ENCODE results near the gene XPR1.

DNA sequence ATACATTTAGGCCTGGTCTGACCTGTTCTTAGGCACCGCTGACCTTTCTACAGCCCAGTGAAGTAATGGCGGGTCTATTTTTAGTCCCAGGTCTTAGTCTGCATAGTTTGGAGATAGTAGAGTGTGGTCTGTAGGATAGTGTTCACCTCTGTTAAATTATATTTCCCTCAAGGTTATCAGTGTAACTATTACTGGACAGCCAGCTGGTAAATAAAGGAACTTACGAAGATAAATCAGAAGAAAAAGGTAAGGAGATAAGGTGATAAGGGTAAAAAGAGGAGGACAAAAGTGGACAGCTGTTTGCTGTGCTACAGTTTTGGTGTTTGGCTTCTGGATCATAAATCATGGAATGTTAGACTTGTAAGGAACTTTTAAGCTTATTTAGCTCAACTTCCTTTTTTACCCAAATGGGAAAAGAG, 8.7 kb downstream of the XPR1 start:
- TF ChIP-seq, protein P1, sequence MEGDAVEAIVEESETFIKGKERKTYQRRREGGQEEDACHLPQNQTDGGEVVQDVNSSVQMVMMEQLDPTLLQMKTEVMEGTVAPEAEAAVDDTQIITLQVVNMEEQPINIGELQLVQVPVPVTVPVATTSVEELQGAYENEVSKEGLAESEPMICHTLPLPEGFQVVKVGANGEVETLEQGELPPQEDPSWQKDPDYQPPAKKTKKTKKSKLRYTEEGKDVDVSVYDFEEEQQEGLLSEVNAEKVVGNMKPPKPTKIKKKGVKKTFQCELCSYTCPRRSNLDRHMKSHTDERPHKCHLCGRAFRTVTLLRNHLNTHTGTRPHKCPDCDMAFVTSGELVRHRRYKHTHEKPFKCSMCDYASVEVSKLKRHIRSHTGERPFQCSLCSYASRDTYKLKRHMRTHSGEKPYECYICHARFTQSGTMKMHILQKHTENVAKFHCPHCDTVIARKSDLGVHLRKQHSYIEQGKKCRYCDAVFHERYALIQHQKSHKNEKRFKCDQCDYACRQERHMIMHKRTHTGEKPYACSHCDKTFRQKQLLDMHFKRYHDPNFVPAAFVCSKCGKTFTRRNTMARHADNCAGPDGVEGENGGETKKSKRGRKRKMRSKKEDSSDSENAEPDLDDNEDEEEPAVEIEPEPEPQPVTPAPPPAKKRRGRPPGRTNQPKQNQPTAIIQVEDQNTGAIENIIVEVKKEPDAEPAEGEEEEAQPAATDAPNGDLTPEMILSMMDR (conservative IDR thresholded peaks at IDR 0.05; ENCODE audit: low read length), result no peak
- TF ChIP-seq EZH2phosphoT487 (IDR thresholded peaks at IDR 0.05; ENCODE audit: borderline replicate concordance), result no peak

Data from Loucy (cell line).